Neural progenitor cell (in vitro differentiated cells): Measurements from ENCODE around the gene CLIP4. TPM values are rescaled to one million over a fixed set of nuclear protein-coding genes. Genes with fewer than 3 reads are reported as not detected.

Experiments
- DNase-seq: peaks from one replicate; pipeline ENCODE4 v3.0.0-alpha.2; 2016; ENCODE audit warnings: low spot score
- H2AFZ ChIP-seq: fragments of 200-600 bp; sonication (generic); replicated peaks from 2 replicates; pipeline ENCODE4 v1.6.1; 2016; ENCODE audit warnings: antibody characterized with exemption
- H3F3A ChIP-seq: fragments of 200-600 bp; sonication (generic); 2 replicates; pipeline ENCODE4 v1.6.1; 2016; ENCODE audit warnings: antibody characterized with exemption, low read depth
- H3K27ac ChIP-seq: fragments of 200-600 bp; sonication (generic); 2 replicates; pipeline ENCODE4 v1.5.1; 2016; ENCODE audit warnings: mild to moderate bottlenecking
- H3K27me3 ChIP-seq: fragments of 200-600 bp; sonication (generic); 2 replicates; pipeline ENCODE4 v1.6.1; 2016; ENCODE audit warnings: mild to moderate bottlenecking, moderate library complexity
- H3K36me3 ChIP-seq: fragments of 200-600 bp; sonication (generic); 2 replicates; pipeline ENCODE4 v1.5.1; 2016
- H3K4me1 ChIP-seq: fragments of 200-600 bp; sonication (generic); 2 replicates; pipeline ENCODE4 v1.6.1; 2016; ENCODE audit warnings: mixed run types
- H3K4me2 ChIP-seq: fragments of 200-600 bp; sonication (generic); 2 replicates; pipeline ENCODE4 v1.6.1; 2016
- H3K4me3 ChIP-seq: fragments of 200-600 bp; sonication (generic); 2 replicates; pipeline ENCODE4 v1.5.1; 2016
- H3K79me2 ChIP-seq: fragments of 200-600 bp; sonication (generic); 2 replicates; pipeline ENCODE4 v1.6.1; 2016; ENCODE audit warnings: low read depth
- H3K9ac ChIP-seq: fragments of 200-600 bp; sonication (generic); 2 replicates; pipeline ENCODE4 v1.6.1; 2016
- H3K9me3 ChIP-seq: fragments of 200-600 bp; sonication (generic); 2 replicates; pipeline ENCODE4 v1.5.1; 2016; ENCODE audit warnings: low read depth
- H4K20me1 ChIP-seq: fragments of 200-600 bp; sonication (generic); 2 replicates; pipeline ENCODE4 v1.6.1; 2016; ENCODE audit warnings: low read depth
- H3K27ac Mint-ChIP-seq: 3 replicates; pipeline ENCODE4 v1.8.0; 2021; ENCODE audit warnings: mixed read lengths
- H3K27me3 Mint-ChIP-seq: 2 replicates; pipeline ENCODE4 v1.8.0; 2022; ENCODE audit warnings: low read depth, mild to moderate bottlenecking, inconsistent platforms, moderate library complexity, mixed read lengths; ENCODE audit not compliant: insufficient read depth
- H3K36me3 Mint-ChIP-seq: 3 replicates; pipeline ENCODE4 v1.8.0; 2021; ENCODE audit warnings: mixed read lengths
- H3K4me1 Mint-ChIP-seq: 3 replicates; pipeline ENCODE4 v1.8.0; 2021; ENCODE audit warnings: mixed read lengths
- H3K4me3 Mint-ChIP-seq: 3 replicates; pipeline ENCODE4 v1.8.0; 2021; ENCODE audit warnings: mild to moderate bottlenecking, moderate library complexity, mixed read lengths
- H3K9me3 Mint-ChIP-seq: 3 replicates; pipeline ENCODE4 v1.8.0; 2020; ENCODE audit warnings: mixed read lengths
- EZH2 ChIP-seq: fragments of 200-600 bp; sonication (generic); IDR thresholded peaks from 2 replicates; pipeline ENCODE4 v1.6.1; 2017; ENCODE audit warnings: antibody characterized with exemption, mild to moderate bottlenecking, moderate library complexity
- EZH2phosphoT487 ChIP-seq: fragments of 200-600 bp; sonication (generic); IDR thresholded peaks from 2 replicates; pipeline ENCODE4 v1.6.1; 2017; ENCODE audit warnings: antibody characterized with exemption
- total RNA-seq: library from RNA; depleted of rRNA; stranded (reverse); fragments of >200 nt; gene quantifications from 2 replicates; pipeline ENCODE4 v1.2.3, GENCODE V29; 2015; ENCODE audit warnings: low replicate concordance
- TF ChIP-seq, protein P1 (sequence below): fragments of 200-600 bp; sonication (generic); IDR thresholded peaks from 2 replicates; pipeline ENCODE4 v1.5.1; 2017; ENCODE audit warnings: antibody characterized with exemption, mild to moderate bottlenecking

CLIP4 gene
- total RNA-seq, 1 donor from 2014 or later = 2.1 TPM

- Histone ChIP-seq H3K79me2 (no peaks in the 10 kb centered on the region), H3K36me3 (no peaks in the 10 kb centered on the region), H3F3A (no peaks in the 10 kb centered on the region), H4K20me1 (no peaks in the 10 kb centered on the region), H3K9me3 (no peaks in the 10 kb centered on the region), H3K4me1 (peaks cover 4% of the 10 kb centered on the region), H2AFZ (no peak overlapping the region), H3K4me3 (no peak overlapping the region), H3K27ac (no peak overlapping the region), H3K9ac (no peak overlapping the region), H3K27me3 (no peaks in the 10 kb centered on the region), H3K4me2 (no peak overlapping the region)
- H3K27ac Mint-ChIP-seq = peak overlapping the region; percentile 70
- TF ChIP-seq EZH2 (no peak), EZH2phosphoT487 (no peak)
- TF ChIP-seq, protein P1, sequence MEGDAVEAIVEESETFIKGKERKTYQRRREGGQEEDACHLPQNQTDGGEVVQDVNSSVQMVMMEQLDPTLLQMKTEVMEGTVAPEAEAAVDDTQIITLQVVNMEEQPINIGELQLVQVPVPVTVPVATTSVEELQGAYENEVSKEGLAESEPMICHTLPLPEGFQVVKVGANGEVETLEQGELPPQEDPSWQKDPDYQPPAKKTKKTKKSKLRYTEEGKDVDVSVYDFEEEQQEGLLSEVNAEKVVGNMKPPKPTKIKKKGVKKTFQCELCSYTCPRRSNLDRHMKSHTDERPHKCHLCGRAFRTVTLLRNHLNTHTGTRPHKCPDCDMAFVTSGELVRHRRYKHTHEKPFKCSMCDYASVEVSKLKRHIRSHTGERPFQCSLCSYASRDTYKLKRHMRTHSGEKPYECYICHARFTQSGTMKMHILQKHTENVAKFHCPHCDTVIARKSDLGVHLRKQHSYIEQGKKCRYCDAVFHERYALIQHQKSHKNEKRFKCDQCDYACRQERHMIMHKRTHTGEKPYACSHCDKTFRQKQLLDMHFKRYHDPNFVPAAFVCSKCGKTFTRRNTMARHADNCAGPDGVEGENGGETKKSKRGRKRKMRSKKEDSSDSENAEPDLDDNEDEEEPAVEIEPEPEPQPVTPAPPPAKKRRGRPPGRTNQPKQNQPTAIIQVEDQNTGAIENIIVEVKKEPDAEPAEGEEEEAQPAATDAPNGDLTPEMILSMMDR = no peak
- no peaks in the 10 kb centered on the region for H3K9me3 Mint-ChIP-seq
- H3K4me3 Mint-ChIP-seq = no peak overlapping the region
- H3K4me1 Mint-ChIP-seq = peaks cover 8% of the 10 kb centered on the region
- H3K36me3 Mint-ChIP-seq = no peaks in the 10 kb centered on the region
- H3K27me3 Mint-ChIP-seq = peaks cover under 1% of the 10 kb centered on the region
- no peak for DNase-seq
Measured at GRCh38 chr2:29218550-29219125, 103.4 kb downstream of the CLIP4 start.

DNA sequence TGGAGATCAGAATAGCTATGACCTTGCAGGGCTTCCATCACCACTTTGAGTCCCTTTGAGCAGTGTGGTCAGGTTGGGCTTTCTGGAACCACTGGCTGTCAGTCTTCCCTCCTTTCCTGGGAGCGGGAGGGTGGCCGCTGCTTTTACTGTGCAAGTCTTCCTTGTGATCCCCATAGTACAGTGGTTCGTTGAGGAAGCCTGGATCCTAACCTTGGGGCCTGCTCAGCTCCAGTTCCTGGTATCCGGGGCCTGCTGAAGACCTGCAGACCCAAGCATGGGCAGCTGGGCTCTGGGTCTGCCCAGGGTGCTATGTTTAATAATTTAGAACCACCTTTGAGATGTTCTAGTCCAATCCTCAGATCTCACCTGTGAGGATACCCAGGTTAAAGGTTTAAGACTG, 104.2 kb downstream of the CLIP4 start:
- H3K4me3 ChIP-seq = no peak overlapping the region
- H3K4me3 Mint-ChIP-seq = no peak overlapping the region
- no peaks in the 10 kb centered on the region for H3K27me3 Mint-ChIP-seq
- no peak overlapping the region for H3K4me2 ChIP-seq
- no peak overlapping the region for H3K27ac ChIP-seq
- H3K79me2 ChIP-seq = no peaks in the 10 kb centered on the region
- DNase-seq = no peak
- H3K9me3 Mint-ChIP-seq = no peaks in the 10 kb centered on the region
- peaks cover 2% of the 10 kb centered on the region for H3K4me1 ChIP-seq
- no peaks in the 10 kb centered on the region for H3K9me3 ChIP-seq
- H3K36me3 ChIP-seq = no peaks in the 10 kb centered on the region
- H3K27me3 ChIP-seq = no peaks in the 10 kb centered on the region
- no peak overlapping the region for H3K27ac Mint-ChIP-seq
- no peaks in the 10 kb centered on the region for H3F3A ChIP-seq
- peaks cover 5% of the 10 kb centered on the region for H3K4me1 Mint-ChIP-seq
- no peak for TF ChIP-seq EZH2phosphoT487
- TF ChIP-seq EZH2 = no peak
- TF ChIP-seq, protein P1 = no peak
- no peak overlapping the region for H3K9ac ChIP-seq
- H4K20me1 ChIP-seq = no peaks in the 10 kb centered on the region
- no peaks in the 10 kb centered on the region for H3K36me3 Mint-ChIP-seq
- no peak overlapping the region for H2AFZ ChIP-seq

- peaks cover under 1% of the 10 kb centered on the region for H3K27me3 Mint-ChIP-seq
- Histone ChIP-seq H3K27me3 (no peaks in the 10 kb centered on the region), H3K36me3 (no peaks in the 10 kb centered on the region), H3K4me3 (no peak overlapping the region), H2AFZ (no peak overlapping the region), H3K4me1 (no peaks in the 10 kb centered on the region), H3K9ac (no peak overlapping the region), H3K27ac (no peak overlapping the region), H3K9me3 (no peaks in the 10 kb centered on the region), H3K79me2 (no peaks in the 10 kb centered on the region), H4K20me1 (no peaks in the 10 kb centered on the region), H3K4me2 (no peak overlapping the region), H3F3A (no peaks in the 10 kb centered on the region)
- no peaks in the 10 kb centered on the region for H3K36me3 Mint-ChIP-seq
- H3K4me1 Mint-ChIP-seq = peaks cover 9% of the 10 kb centered on the region
- peak overlapping the region; percentile 43 for H3K27ac Mint-ChIP-seq
- H3K4me3 Mint-ChIP-seq = no peak overlapping the region
- H3K9me3 Mint-ChIP-seq = no peaks in the 10 kb centered on the region
- DNase-seq = no peak
- TF ChIP-seq EZH2 = no peak
- TF ChIP-seq EZH2phosphoT487 = no peak
- TF ChIP-seq, protein P1 = no peak
Measured at GRCh38 chr2:29220506-29221270, 105.5 kb downstream of the CLIP4 start.
